Stomach (tissue), 4 donors: Measurements from ENCODE around the gene CTSH.

Experiments
- CTCF ChIP-seq, 7 experiments: fragments of 450-650 bp in 4 of 7; fragments of 200-600 bp in 3 of 7; sonication (generic) in 3 of 7; IDR thresholded peaks; one replicate each; pipeline ENCODE4 v1.5.1; 2016 to 2019; ENCODE audit warnings: antibody characterized with exemption in 7 of 7, control low read depth in 2 of 7, mild to moderate bottlenecking in 1 of 7
- EP300 ChIP-seq: sonication (generic); formaldehyde crosslinking; IDR thresholded peaks from one replicate; pipeline ENCODE4 v1.6.1; 2017; ENCODE audit warnings: antibody characterized with exemption
- POLR2A ChIP-seq, 4 donors: fragments of 450-650 bp; IDR thresholded peaks; one replicate each; pipeline ENCODE4 v1.6.1; 2016; ENCODE audit warnings: antibody characterized with exemption in 4 of 4, control low read depth in 2 of 4, mild to moderate bottlenecking in 1 of 4, moderate library complexity in 1 of 4

GRCh38 chr15:78955355-78955754 is 10.5 kb upstream of the CTSH start:
- TF ChIP-seq CTCF (IDR thresholded peaks at IDR 0.05) (no peak), POLR2A (IDR thresholded peaks at IDR 0.05) (no peak), EP300 (no peak)
